ENCODE measurements around the gene USP20.

USP20 gene

GRCh38 chr9:129863059-129863690 lies 27.9 kb downstream of the USP20 start:
- no peak overlapping the region for H3K4me3 ChIP-seq (ENCODE audit: insufficient read depth, low read length, poor library complexity, severe bottlenecking)
- no peaks in the 10 kb centered on the region for H3K27me3 ChIP-seq (ENCODE audit: low read length)
- H3K27ac ChIP-seq (ENCODE audit: low read depth, low read length), result no peak overlapping the region
- H2AFZ ChIP-seq (ENCODE audit: low read depth, low read length, severe bottlenecking), result no peak overlapping the region
- no peak overlapping the region for H3K9ac ChIP-seq (ENCODE audit: low read length)
- H3K79me2 ChIP-seq (ENCODE audit: insufficient read depth, low read length), result no peaks in the 10 kb centered on the region
- TF ChIP-seq EZH2phosphoT487 (conservative IDR thresholded peaks at IDR 0.05; ENCODE audit: low read length) (no peak), CTCF (IDR thresholded peaks at IDR 0.05; ENCODE audit: insufficient read depth, low read length, poor library complexity, severe bottlenecking) (no peak)
- H3F3A ChIP-seq (ENCODE audit: insufficient read depth), result no peaks in the 10 kb centered on the region
- no peaks in the 10 kb centered on the region for H3K36me3 ChIP-seq (ENCODE audit: low read length)
- H3K9me2 ChIP-seq (replicated peaks; ENCODE audit: insufficient read depth, low read length), result no peaks in the 10 kb centered on the region
- no peaks in the 10 kb centered on the region for H4K20me1 ChIP-seq (ENCODE audit: low read depth, low read length)
- no peak overlapping the region for H3K4me2 ChIP-seq (ENCODE audit: low read depth, low read length, poor library complexity, severe bottlenecking)
- H3K9me3 ChIP-seq (ENCODE audit: insufficient read depth, low read length), result no peaks in the 10 kb centered on the region

DNA sequence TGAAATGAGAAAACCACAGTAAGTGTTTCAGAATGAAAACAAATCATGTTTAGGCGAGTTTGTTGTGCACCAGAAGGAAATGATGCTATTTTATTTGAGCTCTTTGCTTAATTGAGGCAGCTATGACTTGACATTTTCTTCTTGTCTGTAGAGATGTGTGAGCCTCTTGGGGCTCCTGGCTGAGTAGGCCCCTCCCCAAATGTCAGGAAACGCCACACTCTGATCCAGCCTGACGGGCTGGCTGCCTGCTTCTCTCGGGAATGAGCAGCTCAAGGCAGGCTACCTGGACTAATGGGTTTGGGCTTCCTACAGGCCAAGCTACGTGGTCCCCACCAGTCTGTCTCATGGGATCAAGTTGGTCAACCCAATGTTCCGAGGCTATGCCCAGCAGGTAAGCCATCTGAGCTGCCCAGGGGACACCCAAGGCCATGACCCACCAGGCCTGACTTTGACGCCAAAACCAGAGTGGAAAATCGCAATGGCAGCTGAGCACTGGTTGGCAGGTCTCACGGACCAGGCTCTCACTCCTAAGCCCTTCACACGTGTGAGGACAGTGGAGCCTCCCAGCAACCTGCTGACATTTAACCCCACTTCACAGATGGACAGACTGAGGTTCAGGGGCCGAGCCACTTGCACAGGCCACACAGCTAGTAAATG lies 29.9 kb downstream of the USP20 start:
- Histone ChIP-seq H3F3A (ENCODE audit: insufficient read depth) (no peaks in the 10 kb centered on the region), H3K4me2 (ENCODE audit: low read depth, low read length, poor library complexity, severe bottlenecking) (no peak overlapping the region), H3K36me3 (ENCODE audit: low read length) (no peaks in the 10 kb centered on the region), H2AFZ (ENCODE audit: low read depth, low read length, severe bottlenecking) (no peak overlapping the region), H3K4me3 (ENCODE audit: insufficient read depth, low read length, poor library complexity, severe bottlenecking) (no peak overlapping the region), H3K79me2 (ENCODE audit: insufficient read depth, low read length) (no peaks in the 10 kb centered on the region), H3K9me2 (replicated peaks; ENCODE audit: insufficient read depth, low read length) (no peaks in the 10 kb centered on the region), H3K27me3 (ENCODE audit: low read length) (no peaks in the 10 kb centered on the region), H3K27ac (ENCODE audit: low read depth, low read length) (no peak overlapping the region), H3K9ac (ENCODE audit: low read length) (no peak overlapping the region), H3K9me3 (ENCODE audit: insufficient read depth, low read length) (no peaks in the 10 kb centered on the region), H4K20me1 (ENCODE audit: low read depth, low read length) (no peaks in the 10 kb centered on the region)
- no peak for TF ChIP-seq CTCF (IDR thresholded peaks at IDR 0.05; ENCODE audit: insufficient read depth, low read length, poor library complexity, severe bottlenecking)
- TF ChIP-seq EZH2phosphoT487 (conservative IDR thresholded peaks at IDR 0.05; ENCODE audit: low read length), result no peak

DNA sequence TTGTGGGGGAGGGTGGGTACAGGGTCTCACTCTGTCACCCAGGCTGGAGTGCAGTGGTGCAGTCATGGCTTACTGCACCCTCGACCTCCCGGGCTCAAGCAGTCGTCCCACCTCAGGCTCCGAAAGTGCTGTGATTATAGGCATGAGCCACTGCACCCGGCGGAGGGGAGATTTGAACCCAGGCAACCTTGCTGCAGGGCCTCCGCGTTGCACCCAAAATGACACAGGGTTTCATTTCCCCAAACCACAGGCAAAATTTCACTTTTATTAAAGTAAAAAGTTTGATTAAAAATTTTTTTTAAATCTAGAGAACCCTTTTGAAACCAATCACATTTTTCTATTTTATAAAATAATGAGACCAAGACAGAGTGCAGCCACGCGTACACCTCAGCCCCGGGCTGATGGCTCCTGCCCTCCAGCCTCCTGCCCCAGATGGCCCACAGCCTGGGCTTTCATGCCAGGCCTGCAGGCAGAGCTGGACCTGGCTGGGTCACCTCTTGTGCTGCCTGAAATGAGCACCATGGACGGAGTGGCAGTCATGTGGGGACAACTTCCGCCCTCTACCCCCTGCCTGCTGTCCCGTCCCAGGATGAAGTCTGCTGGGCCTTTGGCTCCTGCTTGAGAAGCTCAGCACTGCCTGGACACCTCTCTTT lies 30.5 kb downstream of the USP20 start:
- Histone ChIP-seq H3K4me2 (ENCODE audit: low read depth, low read length, poor library complexity, severe bottlenecking) (no peak overlapping the region), H3K27ac (ENCODE audit: low read depth, low read length) (no peak overlapping the region)

More for the DNA sequence above, 30.5 kb downstream of the USP20 start:
- Histone ChIP-seq H3K4me3 (ENCODE audit: insufficient read depth, low read length, poor library complexity, severe bottlenecking) (no peak overlapping the region), H4K20me1 (ENCODE audit: low read depth, low read length) (no peaks in the 10 kb centered on the region), H3K9me3 (ENCODE audit: insufficient read depth, low read length) (no peaks in the 10 kb centered on the region), H3K27me3 (ENCODE audit: low read length) (no peaks in the 10 kb centered on the region), H3F3A (ENCODE audit: insufficient read depth) (no peaks in the 10 kb centered on the region), H3K9ac (ENCODE audit: low read length) (no peak overlapping the region), H3K9me2 (replicated peaks; ENCODE audit: insufficient read depth, low read length) (no peaks in the 10 kb centered on the region), H2AFZ (ENCODE audit: low read depth, low read length, severe bottlenecking) (no peak overlapping the region), H3K79me2 (ENCODE audit: insufficient read depth, low read length) (no peaks in the 10 kb centered on the region), H3K36me3 (ENCODE audit: low read length) (no peaks in the 10 kb centered on the region)
- TF ChIP-seq EZH2phosphoT487 (conservative IDR thresholded peaks at IDR 0.05; ENCODE audit: low read length) (no peak), CTCF (IDR thresholded peaks at IDR 0.05; ENCODE audit: insufficient read depth, low read length, poor library complexity, severe bottlenecking) (no peak)

Measured in SU-DHL-6 (cell line).